Measurements from ENCODE around the gene GSTO1.

The GSTO1 gene

DNA sequence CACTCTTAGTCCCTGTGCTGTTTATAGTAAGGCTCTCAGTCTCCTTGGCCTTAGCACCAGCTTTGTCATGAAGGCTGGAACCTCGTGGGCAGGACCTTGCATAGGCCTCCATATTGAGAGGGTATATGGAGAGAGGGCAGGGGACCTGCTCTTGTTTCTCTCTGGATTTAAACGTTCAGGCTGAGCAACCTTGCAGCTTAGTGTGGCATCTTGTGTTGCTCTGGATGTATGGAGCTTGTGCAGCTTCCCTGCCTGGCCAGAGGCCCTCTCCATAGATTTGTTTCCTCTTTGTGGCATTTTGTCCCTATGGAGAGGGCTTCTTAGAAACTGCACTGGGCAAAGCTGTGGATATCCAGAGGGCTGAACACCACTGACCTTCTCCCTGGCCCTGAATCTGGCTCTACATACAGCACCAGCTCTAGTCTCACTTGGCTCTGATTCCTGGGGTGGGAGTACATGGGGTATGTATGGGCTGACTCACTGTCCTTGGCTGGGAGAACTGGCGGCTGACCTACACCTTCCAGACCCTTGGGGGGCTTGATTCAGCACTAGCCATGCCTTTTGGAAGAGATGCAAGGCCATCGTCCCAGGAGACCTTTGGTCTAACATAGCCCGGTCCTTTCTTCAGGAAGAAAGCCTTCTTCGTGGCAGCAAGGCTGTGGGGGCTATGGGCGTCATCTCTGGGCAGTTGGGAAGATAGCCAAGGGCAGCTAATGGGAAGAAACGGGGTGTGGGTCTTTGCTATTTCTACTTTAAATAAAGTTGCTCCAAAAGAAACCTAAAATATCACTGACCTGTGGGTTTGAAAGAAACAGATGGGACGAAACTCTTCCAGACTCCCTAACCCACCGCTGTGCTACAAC is 53.1 kb downstream of the GSTO1 start:
- DNase-seq, result no peak

DNA sequence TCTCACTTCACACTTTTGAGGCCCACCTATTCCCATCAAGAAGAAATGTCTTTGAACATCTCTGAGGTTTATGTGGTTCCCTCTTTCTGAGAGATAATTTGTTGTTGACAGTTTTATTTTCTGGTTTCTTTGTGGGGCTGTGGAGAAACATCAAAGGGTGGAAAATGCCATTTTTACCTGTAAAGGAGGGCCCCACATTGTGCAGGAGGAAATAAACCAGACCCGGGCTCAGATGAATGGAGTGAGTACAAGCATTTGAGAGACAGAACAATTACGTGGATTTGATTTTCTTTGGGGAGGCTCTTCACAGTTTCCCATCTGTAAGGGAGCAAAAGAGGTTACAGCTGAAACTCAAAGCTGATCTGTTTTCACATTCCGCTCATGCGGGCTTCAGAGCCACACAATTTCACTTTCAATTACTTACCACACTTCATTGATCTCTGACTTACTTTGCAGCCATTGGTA is 53.8 kb downstream of the GSTO1 start:
- DNase-seq, result no peak

DNA sequence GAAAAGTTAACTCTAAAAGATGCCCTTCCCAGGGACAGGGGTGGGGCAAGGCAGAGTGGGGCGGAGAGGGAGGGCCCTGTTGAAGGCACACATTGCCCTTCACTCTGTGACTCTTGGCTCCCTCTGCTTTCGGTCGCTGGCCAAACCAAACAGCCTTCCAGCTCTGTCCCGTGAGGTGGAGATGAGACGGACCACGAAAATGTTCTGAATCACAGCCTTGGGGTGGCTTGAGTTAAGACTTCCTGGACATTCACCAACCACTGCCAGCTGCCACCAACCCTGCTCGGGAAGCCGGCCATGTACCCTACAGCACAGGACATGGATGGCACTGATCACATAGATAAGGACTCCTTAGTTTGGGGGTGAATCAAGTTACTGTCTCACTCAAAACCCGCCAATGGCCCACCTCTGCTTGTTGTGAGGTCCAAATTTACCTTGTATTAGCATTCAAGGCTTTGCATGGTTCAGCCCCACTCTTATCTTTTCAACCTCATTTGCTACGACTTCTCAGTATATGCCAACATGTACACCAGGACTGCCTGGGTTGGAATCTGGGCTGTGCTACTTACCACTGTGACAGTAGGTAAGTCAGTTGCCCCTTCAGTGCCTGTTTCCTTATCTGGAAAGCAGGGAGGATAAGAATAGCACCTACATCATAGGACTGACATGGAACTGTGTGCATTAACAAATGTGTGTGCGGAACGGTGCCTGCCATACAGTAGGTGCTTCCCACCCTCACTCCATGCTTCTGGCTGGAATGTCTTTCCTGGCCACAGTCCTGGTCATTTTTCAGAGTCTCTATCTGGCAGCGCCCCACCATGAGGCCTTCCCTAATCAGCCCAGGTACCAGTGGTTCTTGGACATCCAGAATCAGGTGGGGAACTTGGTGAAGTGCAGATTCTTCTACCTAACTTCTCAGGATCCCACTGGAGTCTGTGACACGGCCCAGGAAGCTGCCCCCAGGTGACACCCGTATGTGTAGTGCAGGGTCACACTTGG is 55.6 kb downstream of the GSTO1 start:
- no peak for DNase-seq

DNA sequence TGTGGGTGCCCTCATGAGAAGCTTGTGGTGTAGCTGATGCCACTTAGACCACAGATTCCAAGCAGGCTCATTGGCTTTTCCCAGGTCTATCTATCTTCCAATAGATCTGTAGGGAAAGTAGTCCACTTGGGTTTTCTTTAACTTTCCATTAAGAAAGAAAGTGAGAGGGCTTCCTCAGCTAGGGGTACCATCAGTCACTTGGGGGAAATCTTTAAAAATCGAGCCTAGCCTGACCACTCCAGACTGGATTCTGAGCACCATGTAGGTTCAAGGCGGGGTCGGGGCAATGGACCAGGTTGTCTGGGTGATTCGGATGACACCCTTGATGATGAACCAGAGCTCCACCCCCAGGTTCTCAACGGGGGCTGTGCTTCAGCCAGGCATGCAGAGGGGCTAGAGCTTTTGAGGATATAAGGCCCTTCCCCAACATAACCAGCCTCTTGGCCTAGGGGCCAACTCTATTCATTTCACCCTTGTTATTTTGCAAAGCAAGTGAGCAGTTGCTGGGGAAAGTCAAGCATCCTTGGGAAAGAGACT is 56.6 kb downstream of the GSTO1 start:
- no peak for DNase-seq

DNA sequence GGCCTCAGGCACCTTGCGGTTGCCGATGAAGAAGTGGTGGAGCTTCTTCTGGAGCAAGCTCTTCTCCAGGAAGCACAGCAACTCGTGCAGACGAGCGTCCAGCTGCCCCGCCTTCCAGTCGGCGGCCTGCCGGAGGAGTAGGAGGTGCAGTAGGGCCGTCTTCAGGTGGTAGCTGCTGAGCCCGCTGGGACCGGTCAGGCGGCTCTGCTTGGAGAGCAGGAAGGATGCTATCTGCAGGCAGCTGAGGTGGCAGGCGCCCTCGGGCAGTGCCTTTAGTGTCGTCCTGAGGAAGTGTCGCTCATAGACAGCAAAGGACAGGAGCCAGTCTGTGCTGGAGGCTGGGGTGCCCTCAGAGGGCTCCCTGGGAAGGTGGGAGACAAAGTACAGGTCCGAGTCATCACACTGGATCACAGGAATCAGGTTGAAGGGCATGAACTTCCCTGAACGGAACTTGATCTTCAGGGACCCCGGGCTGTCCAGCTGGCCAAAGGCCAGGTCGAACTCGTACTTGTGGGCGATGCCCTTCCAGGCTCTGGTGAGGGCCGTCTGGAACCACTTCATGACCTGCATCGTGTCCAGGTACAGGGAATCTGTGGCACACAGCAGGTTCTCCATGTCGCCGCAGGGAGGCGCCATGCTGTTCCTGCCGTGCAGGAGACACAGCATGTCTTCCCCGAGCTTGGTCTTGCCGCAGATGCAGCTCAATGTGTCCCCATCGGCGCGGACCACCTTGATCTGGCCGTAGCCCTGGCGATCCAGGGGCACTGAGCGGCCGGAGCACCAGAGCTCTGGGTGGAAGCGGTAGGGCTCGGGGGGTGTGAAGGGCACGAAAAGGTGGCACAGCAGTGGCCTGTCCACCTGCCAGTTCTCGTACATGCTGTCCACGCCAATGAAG is 60.1 kb downstream of the GSTO1 start:
- DNase-seq, result no peak

DNA sequence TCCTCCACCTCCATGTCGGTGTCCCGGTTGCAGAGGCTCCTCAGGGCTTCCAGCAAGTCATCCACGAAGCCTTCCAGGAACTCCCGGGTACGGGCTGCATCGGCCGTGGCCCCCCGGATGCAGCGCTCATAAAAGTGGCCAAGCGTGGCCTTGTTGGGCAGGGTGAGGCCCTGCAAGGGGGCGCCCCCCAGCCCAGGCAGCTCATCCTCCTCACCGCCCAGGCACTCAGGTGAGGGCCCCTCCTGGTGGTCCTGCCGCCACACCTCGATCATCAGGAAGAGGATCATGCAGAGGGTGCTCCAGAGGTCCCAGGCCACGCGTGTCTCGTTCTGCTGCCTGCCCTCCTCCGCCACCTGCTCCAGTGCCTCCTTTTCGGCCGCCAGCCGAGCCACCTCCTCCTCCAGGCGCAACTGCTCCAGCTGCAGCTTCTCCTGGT is 60.8 kb downstream of the GSTO1 start:
- DNase-seq, result no peak

DNA sequence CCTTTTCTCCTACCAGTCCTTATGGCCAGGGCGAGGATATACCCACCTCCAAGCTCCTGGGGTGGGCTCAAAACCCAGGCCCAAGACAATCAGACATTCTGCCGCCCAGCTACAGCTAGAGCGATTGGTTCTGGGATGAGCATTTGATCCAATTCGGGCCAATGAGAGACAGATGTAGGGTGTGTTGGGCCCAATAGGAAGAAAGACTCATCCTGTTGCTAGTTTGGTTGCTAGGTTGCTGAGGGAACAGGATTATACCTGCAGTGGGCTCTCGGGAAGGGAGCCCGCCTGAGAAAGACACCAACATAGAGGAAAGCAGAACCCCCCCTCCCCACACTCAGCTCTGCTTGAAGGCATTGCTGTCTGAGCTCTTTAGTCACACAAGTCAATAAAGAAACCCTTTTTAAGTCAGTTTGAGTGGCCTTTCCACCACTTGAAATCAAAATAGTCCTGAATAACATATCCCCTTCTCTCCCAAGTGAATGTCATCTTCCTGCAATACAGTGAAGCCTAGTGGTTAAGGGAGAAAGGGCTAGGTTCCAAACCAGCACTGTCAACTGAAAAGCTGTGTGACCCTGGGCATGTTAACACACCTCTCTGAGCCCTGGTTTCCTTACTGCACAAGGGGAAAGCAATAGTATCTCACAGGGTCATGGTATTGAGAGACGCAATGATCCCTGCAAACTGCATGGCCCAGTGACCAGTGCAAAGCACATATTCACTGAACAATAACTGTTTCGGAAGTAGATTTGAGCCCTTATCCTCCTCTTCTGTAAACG is 61.8 kb downstream of the GSTO1 start:
- DNase-seq, result no peak
